HG03066 (cell line): ENCODE results near the gene FAAP20.

Source experiments
- ATAC-seq: cut with Tn5 transposase; IDR thresholded peaks from one replicate; pipeline ENCODE4 v1.9.1; 2021; ENCODE audit warnings: low read depth; ENCODE audit not compliant: unreplicated experiment

FAAP20 gene

GRCh38 chr1:2230781-2231531 lies 36.4 kb upstream of the FAAP20 start:
- no peak for ATAC-seq

GRCh38 chr1:2229911-2230731 lies 35.5 kb upstream of the FAAP20 start:
- ATAC-seq, result no peak

GRCh38 chr1:2229037-2229864 lies 34.7 kb upstream of the FAAP20 start:
- no peak for ATAC-seq

- ATAC-seq, result no peak
Measured at GRCh38 chr1:2228694-2229036, 34.1 kb upstream of the FAAP20 start.

- ATAC-seq, result no peak
Measured at GRCh38 chr1:2228157-2228594, 33.6 kb upstream of the FAAP20 start, which contains the start of gene SKI. TSS of gene SKI (plus strand) at chr1:2228319. CDS start at chr1:2228767, 448 bp downstream.

- ATAC-seq, result peak; percentile 83
Measured at GRCh38 chr1:2227346-2228156, 33.0 kb upstream of the FAAP20 start.

GRCh38 chr1:2226525-2227345 lies 32.2 kb upstream of the FAAP20 start:
- ATAC-seq, result peak; percentile 5

GRCh38 chr1:2224631-2225428 lies 30.3 kb upstream of the FAAP20 start:
- ATAC-seq, result no peak

- no peak for ATAC-seq
Measured at GRCh38 chr1:2224170-2224584, 29.6 kb upstream of the FAAP20 start.

- ATAC-seq, result no peak
Measured at GRCh38 chr1:2221271-2221670, 26.7 kb upstream of the FAAP20 start.

GRCh38 chr1:2216767-2217058 lies 22.1 kb upstream of the FAAP20 start:
- ATAC-seq, result no peak

GRCh38 chr1:2215909-2216766 lies 21.6 kb upstream of the FAAP20 start:
- no peak for ATAC-seq

- no peak for ATAC-seq
Measured at GRCh38 chr1:2215329-2215728, 20.8 kb upstream of the FAAP20 start.

GRCh38 chr1:2214541-2215241 lies 20.1 kb upstream of the FAAP20 start:
- no peak for ATAC-seq

GRCh38 chr1:2213576-2214505 lies 19.3 kb upstream of the FAAP20 start:
- ATAC-seq, result no peak
